Measurements from ENCODE around the gene GABRG3. TPM values are rescaled to one million over a fixed set of nuclear protein-coding genes. Genes with fewer than 3 reads are reported as not detected.

Gene GABRG3
- total RNA-seq, 1 donor = not detected

- no peak for TF ChIP-seq CTCF (IDR thresholded peaks at IDR 0.05; ENCODE audit: insufficient read depth, low read depth, low read length)
- no peak for DNase-seq (ENCODE audit: low read depth)
- H3K4me3 ChIP-seq (ENCODE audit: low read depth, low read length) = no peak overlapping the region
Measured at GRCh38 chr15:27293607-27294006, 322.6 kb downstream of the GABRG3 start.

- no peak for TF ChIP-seq CTCF (IDR thresholded peaks at IDR 0.05; ENCODE audit: insufficient read depth, low read depth, low read length)
- H3K4me3 ChIP-seq (ENCODE audit: low read depth, low read length) = no peak overlapping the region
- no peak for DNase-seq (ENCODE audit: low read depth)
Measured at GRCh38 chr15:27317736-27318135, 346.8 kb downstream of the GABRG3 start.

- no peak for DNase-seq (ENCODE audit: low read depth)
Measured at GRCh38 chr15:27323801-27324200, 352.8 kb downstream of the GABRG3 start.

GRCh38 chr15:27324886-27325615 lies 354.1 kb downstream of the GABRG3 start:
- TF ChIP-seq CTCF (IDR thresholded peaks at IDR 0.05; ENCODE audit: insufficient read depth, low read depth, low read length) = no peak
- DNase-seq (ENCODE audit: low read depth) = no peak
- no peak overlapping the region for H3K4me3 ChIP-seq (ENCODE audit: low read depth, low read length)

More at GRCh38 chr15:27323801-27324200, 352.8 kb downstream of the GABRG3 start:
- TF ChIP-seq CTCF (IDR thresholded peaks at IDR 0.05; ENCODE audit: insufficient read depth, low read depth, low read length) = no peak
- H3K4me3 ChIP-seq (ENCODE audit: low read depth, low read length) = no peak overlapping the region

- no peak for DNase-seq (ENCODE audit: low read depth)
- no peak overlapping the region for H3K4me3 ChIP-seq (ENCODE audit: low read depth, low read length)
- no peak for TF ChIP-seq CTCF (IDR thresholded peaks at IDR 0.05; ENCODE audit: insufficient read depth, low read depth, low read length)
Measured at GRCh38 chr15:27327467-27328025, 356.6 kb downstream of the GABRG3 start.

- no peak overlapping the region for H3K4me3 ChIP-seq (ENCODE audit: low read depth, low read length)
- no peak for TF ChIP-seq CTCF (IDR thresholded peaks at IDR 0.05; ENCODE audit: insufficient read depth, low read depth, low read length)
- DNase-seq (ENCODE audit: low read depth) = no peak
Measured at GRCh38 chr15:27328186-27328585, 357.2 kb downstream of the GABRG3 start.
